22Rv1 (cell line): ENCODE results near the gene DMBT1.

ENCODE experiments used
- H3K27ac ChIP-seq: fragments of 450-650 bp; 2 replicates; pipeline ENCODE4 v1.5.1; 2017
- CTCF ChIP-seq: fragments of 450-650 bp; IDR thresholded peaks from 2 replicates; pipeline ENCODE4 v1.5.1; 2017; ENCODE audit warnings: mild to moderate bottlenecking
- ZFX ChIP-seq: fragments of 450-650 bp; IDR thresholded peaks from 2 replicates; pipeline ENCODE4 v1.6.1; 2017; ENCODE audit warnings: antibody characterized with exemption, borderline replicate concordance

DMBT1 gene

GRCh38 chr10:122674781-122675180 is 114.2 kb downstream of the DMBT1 start:
- H3K27ac ChIP-seq: no peak overlapping the region
- TF ChIP-seq CTCF (no peak), ZFX (no peak)

- H3K27ac ChIP-seq: no peak overlapping the region
- TF ChIP-seq ZFX (no peak), CTCF (no peak)
Observed at GRCh38 chr10:122675278-122675677, 114.7 kb downstream of the DMBT1 start.

- no peak for TF ChIP-seq CTCF
- TF ChIP-seq ZFX: no peak
- H3K27ac ChIP-seq: no peak overlapping the region
Observed at GRCh38 chr10:122678266-122678665, 117.7 kb downstream of the DMBT1 start.

- H3K27ac ChIP-seq: no peak overlapping the region
- no peak for TF ChIP-seq CTCF
Observed at GRCh38 chr10:122682522-122682921, 122.0 kb downstream of the DMBT1 start.

- H3K27ac ChIP-seq: no peak overlapping the region
Observed at GRCh38 chr10:122688293-122688989, 127.9 kb downstream of the DMBT1 start.

GRCh38 chr10:122689146-122689820 is 128.7 kb downstream of the DMBT1 start:
- no peak for TF ChIP-seq CTCF
- no peak for TF ChIP-seq ZFX
- H3K27ac ChIP-seq: no peak overlapping the region

More at GRCh38 chr10:122688293-122688989, 127.9 kb downstream of the DMBT1 start:
- TF ChIP-seq CTCF: no peak
- TF ChIP-seq ZFX: no peak

GRCh38 chr10:122692744-122693143 is 132.2 kb downstream of the DMBT1 start:
- no peak overlapping the region for H3K27ac ChIP-seq
- no peak for TF ChIP-seq ZFX
